ENCODE results near the gene CR1. TPM values are rescaled to one million over a fixed set of nuclear protein-coding genes. Genes with fewer than 3 reads are reported as not detected.
"Not testable (repeated sequence)": the region's sequence is repeated elsewhere in the genome, so short reads cannot be mapped to it uniquely, and the experiment has no call there.

The CR1 gene
- total RNA-seq, 4 donors from 2014 or later: 0.56 to 1.0 (median 0.66) TPM

DNA sequence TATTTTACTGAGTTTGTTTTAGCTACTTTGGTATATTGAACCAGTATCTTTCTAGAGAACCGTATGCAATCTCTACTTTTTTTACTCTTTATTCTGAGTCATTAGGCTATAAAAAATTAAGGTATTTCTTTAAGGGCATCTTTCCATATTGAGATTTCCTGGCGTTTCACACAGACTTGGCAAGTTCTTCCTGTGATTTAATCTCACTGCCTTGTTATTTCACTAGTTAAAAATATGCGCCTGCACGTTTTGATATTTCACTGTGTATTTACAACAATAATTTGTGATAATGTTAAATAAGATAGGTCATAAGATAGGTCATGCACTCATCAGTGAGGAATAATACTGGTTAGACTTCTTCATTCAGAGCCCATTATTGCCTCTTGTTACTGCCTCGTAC lies 132.8 kb downstream of the CR1 start:
- WGBS: 29% methylated on average over 5 of the region's 5 CpGs

DNA sequence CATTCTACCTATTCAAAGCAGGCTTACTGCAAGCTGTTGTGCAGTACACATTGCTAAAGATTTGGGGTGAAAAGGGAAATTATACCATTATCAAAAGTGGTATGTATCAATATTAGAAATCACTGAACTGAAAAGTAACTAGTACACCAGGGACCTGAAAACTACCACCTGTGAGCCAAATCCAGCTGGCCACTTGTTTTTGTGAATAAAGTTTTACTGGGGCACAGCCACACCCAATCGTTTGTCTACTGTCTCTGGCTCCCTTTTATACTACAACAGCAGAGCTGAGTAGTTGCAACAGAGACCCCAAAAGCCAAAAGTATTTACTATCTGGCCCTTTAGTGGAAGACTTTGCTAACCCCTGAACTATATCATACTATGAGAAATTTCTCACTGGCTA lies 135.2 kb downstream of the CR1 start:
- Histone ChIP-seq H3K36me3 (no peaks in the 10 kb centered on the region), H3K4me1 (no peaks in the 10 kb centered on the region), H3K27ac (no peak overlapping the region), H3K27me3 (no peaks in the 10 kb centered on the region), H3K9me3 (no peaks in the 10 kb centered on the region), H3K4me3 (no peak overlapping the region)
- no peak for DNase-seq (ENCODE audit: low spot score in 2 of 2)
- 68% methylated on average over 1 of the region's 1 CpG for WGBS
- TF ChIP-seq POLR2A (IDR thresholded peaks at IDR 0.05) (no peak), POLR2AphosphoS5 (IDR thresholded peaks at IDR 0.05) (no peak), EP300 (IDR thresholded peaks at IDR 0.05) (no peak)
- TF ChIP-seq, protein P1, sequence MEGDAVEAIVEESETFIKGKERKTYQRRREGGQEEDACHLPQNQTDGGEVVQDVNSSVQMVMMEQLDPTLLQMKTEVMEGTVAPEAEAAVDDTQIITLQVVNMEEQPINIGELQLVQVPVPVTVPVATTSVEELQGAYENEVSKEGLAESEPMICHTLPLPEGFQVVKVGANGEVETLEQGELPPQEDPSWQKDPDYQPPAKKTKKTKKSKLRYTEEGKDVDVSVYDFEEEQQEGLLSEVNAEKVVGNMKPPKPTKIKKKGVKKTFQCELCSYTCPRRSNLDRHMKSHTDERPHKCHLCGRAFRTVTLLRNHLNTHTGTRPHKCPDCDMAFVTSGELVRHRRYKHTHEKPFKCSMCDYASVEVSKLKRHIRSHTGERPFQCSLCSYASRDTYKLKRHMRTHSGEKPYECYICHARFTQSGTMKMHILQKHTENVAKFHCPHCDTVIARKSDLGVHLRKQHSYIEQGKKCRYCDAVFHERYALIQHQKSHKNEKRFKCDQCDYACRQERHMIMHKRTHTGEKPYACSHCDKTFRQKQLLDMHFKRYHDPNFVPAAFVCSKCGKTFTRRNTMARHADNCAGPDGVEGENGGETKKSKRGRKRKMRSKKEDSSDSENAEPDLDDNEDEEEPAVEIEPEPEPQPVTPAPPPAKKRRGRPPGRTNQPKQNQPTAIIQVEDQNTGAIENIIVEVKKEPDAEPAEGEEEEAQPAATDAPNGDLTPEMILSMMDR (IDR thresholded peaks at IDR 0.05): no peak

More for the DNA sequence above, 132.8 kb downstream of the CR1 start:
- no peak for DNase-seq (ENCODE audit: low spot score in 2 of 2)
- H3K4me1 ChIP-seq: no peaks in the 10 kb centered on the region
- no peak overlapping the region for H3K27ac ChIP-seq
- no peak overlapping the region for H3K4me3 ChIP-seq
- H3K9me3 ChIP-seq: no peaks in the 10 kb centered on the region
- no peaks in the 10 kb centered on the region for H3K27me3 ChIP-seq
- TF ChIP-seq POLR2A (IDR thresholded peaks at IDR 0.05): no peak
- TF ChIP-seq, protein P1 (IDR thresholded peaks at IDR 0.05): no peak
- TF ChIP-seq POLR2AphosphoS5 (IDR thresholded peaks at IDR 0.05): no peak
- no peak for TF ChIP-seq EP300 (IDR thresholded peaks at IDR 0.05)
- no peaks in the 10 kb centered on the region for H3K36me3 ChIP-seq

DNA sequence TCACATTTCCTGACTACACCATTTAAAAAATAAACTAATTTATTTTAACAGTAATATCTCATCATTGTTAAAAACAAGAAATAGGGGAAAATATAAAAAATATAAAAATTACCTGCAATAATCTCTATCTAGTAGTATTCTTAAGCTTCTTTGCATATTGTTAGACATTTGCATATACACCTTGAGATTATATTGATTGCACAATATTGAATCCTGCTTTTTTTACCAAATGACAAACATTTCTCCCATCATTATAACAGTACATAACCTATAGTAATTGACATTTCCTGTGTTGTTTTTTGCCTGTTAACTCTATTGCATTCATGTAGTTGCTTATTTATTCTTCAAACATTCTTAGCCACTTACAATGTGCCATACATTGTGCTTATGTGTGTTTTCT lies 137.3 kb downstream of the CR1 start:
- H3K4me1 ChIP-seq: no peaks in the 10 kb centered on the region
- no peak overlapping the region for H3K27ac ChIP-seq
- H3K27me3 ChIP-seq: no peaks in the 10 kb centered on the region
- H3K9me3 ChIP-seq: no peaks in the 10 kb centered on the region
- TF ChIP-seq POLR2AphosphoS5 (IDR thresholded peaks at IDR 0.05) (no peak), EP300 (IDR thresholded peaks at IDR 0.05) (no peak), POLR2A (IDR thresholded peaks at IDR 0.05) (no peak)
- TF ChIP-seq, protein P1 (IDR thresholded peaks at IDR 0.05): no peak
- DNase-seq (ENCODE audit: low spot score in 2 of 2): no peak
- no peak overlapping the region for H3K4me3 ChIP-seq
- no peaks in the 10 kb centered on the region for H3K36me3 ChIP-seq

DNA sequence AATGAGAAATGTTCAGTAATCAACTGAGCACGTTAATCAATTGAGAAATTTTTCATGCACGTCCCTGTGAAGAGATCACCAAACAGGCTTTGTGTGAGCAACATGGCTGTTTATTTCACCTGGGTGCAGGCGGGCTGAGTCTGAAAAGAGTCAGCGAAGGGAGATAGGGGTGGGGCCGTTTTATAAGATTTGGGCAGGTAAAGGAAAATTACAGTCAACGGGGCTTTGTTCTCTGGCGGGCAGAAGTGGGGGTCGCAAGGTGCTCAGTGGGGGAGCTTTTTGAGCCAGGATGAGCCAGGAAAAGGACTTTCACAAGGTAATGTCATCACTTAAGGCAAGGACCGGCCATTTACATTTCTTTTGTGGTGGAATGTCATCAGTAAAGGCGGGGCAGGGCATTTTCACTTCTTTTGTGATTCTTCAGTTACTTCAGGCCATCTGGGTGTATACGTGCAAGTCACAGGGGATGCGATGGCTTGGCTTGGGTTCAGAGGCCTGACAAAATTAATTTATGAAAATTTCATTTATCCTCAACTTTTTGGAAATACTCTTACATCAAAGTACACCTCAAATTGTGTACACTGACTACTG lies 137.8 kb downstream of the CR1 start:
- not testable (repeated sequence) for H3K4me3 ChIP-seq; H3K36me3 ChIP-seq; DNase-seq (ENCODE audit: low spot score in 2 of 2); H3K9me3 ChIP-seq; H3K4me1 ChIP-seq; H3K27ac ChIP-seq; H3K27me3 ChIP-seq
- 81% methylated on average over 12 of the region's 12 CpGs for WGBS

DNA sequence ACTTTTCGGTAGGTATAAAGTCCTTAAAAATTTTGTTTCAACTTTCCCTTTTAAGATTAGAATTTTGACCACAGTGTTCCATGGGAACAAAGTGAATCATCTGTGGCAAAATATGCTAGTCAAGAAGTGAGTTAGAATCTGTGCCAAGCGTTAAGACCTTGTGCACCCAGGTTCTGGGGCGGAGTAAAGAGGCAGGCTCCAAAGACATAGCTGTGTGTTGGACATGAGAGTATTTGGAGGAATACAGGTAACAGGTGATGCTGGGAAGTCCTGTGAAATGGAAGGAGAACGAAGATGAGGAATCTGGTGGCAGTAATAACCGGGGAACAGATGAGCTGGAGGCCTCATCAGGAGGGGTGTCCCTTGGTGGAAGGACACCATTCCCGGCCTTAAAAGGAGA lies 138.3 kb downstream of the CR1 start:
- H3K4me1 ChIP-seq; DNase-seq (ENCODE audit: low spot score in 2 of 2); H3K36me3 ChIP-seq; H3K27ac ChIP-seq; H3K9me3 ChIP-seq; H3K4me3 ChIP-seq; H3K27me3 ChIP-seq: not testable (repeated sequence)
- WGBS: 76% methylated on average over 6 of the region's 6 CpGs

DNA sequence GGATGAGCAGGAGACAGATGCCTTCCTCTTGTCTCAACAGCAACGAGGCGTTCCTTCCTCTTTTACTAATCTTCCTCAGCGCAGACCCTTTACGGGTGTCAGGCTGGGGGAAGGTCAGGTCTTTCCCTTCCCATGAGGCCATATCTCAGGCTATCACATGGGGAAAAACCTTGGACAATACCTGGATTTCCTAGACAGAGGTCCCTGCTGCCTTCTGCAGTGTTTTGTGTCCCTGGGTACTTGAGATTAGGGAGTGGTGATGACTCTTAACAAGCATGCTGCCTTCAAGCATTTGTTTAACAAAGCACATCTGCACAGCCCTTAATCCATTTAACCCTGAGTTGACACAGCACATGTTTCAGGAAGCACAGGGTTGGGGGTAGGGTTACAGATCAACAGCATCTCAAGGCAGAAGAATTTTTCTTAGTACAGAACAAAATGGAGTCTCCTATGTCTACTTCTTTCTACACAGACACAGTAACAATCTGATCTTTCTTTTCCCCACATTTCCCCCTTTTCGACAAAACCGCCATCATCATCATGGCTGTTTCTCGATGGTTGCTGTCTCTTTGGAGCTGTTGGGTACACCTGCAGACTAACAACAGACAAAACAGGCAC lies 139.7 kb downstream of the CR1 start:
- not testable (repeated sequence) for DNase-seq (ENCODE audit: low spot score in 2 of 2); H3K36me3 ChIP-seq; H3K27me3 ChIP-seq; H3K4me1 ChIP-seq; H3K9me3 ChIP-seq; H3K27ac ChIP-seq; H3K4me3 ChIP-seq
- WGBS: 74% methylated on average over 7 of the region's 7 CpGs

DNA sequence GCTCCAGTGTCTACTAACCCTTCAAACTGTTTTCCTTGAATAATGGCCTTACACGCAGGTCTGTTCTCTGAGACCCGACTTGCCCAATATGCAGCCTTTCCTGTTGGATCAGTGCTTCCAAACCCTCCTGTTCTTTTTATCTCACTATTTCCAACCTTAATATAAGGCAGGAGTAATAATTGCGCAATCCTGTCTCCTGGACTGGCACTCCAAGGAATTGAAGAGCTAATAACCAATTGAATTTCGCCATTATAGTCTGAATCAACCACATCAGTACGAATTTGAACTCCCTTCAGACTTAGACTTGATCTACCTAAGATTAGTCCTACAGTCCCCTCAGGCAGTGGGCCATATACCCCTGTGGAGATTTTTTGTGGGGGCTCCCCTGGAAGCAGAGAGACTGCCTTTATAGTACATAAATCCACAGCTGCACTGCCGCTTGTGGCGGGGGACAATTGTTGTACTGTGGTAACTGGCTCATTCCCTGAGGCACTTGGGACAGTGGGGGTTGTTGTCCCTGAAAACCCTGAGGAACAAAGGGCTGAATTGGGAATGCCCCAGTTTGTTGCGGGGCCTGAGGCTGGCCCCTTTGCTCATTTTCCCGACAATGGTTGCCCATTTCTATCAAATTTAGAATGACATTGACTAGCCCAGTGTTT lies 142.7 kb downstream of the CR1 start:
- not testable (repeated sequence) for H3K36me3 ChIP-seq; H3K27ac ChIP-seq; H3K9me3 ChIP-seq; H3K4me3 ChIP-seq; H3K27me3 ChIP-seq; H3K4me1 ChIP-seq; DNase-seq (ENCODE audit: low spot score in 2 of 2)
- WGBS: 72% methylated on average over 9 of the region's 9 CpGs

DNA sequence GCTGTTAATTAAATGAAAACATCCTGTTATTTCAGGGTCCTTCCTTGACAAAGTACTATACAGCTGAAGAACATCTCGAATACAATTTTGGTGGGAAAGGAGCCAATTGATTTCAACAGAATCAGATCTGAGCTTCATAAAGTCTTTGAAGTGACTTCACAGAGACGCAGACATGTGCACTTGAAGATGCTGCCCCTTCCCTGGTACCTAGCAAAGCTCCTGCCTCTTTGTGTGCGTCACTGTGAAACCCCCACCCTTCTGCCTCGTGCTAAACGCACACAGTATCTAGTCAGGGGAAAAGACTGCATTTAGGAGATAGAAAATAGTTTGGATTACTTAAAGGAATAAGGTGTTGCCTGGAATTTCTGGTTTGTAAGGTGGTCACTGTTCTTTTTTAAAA lies 143.4 kb downstream of the CR1 start:
- H3K36me3 ChIP-seq; DNase-seq (ENCODE audit: low spot score in 2 of 2); H3K4me1 ChIP-seq; H3K4me3 ChIP-seq; H3K27ac ChIP-seq; H3K9me3 ChIP-seq; H3K27me3 ChIP-seq: not testable (repeated sequence)
- 50% methylated on average over 5 of the region's 5 CpGs for whole genome bisulfite sequencing
